Lung (tissue), 12 donors: ENCODE results near the gene ZNF618. TPM values are rescaled to one million over a fixed set of nuclear protein-coding genes. Genes with fewer than 3 reads are reported as not detected.

Experiments used
- ATAC-seq: fragments of 200-7000 bp; cut with Tn5 transposase; one replicate; pipeline ENCODE4 v1.9.1; 2020; ENCODE audit warnings: moderate number of reproducible peaks; ENCODE audit not compliant: insufficient read depth, low FRiP score
- DNase-seq, 3 donors: peaks; one replicate each; pipeline ENCODE4 v3.0.0-alpha.2; 2013 to 2017
- H3K27ac ChIP-seq, 2 donors: one replicate each; pipeline ENCODE4 v1.5.1; 2013; ENCODE audit warnings: mild to moderate bottlenecking in 2 of 2, moderate library complexity in 2 of 2, control low read depth in 1 of 2, inconsistent platforms in 1 of 2, low read depth in 1 of 2, low read length in 1 of 2
- H3K27me3 ChIP-seq, 3 donors: one replicate each; pipeline ENCODE4 v1.5.1; 2013; ENCODE audit warnings: low read length in 2 of 3; ENCODE audit not compliant: control insufficient read depth in 3 of 3, insufficient read depth in 3 of 3
- H3K36me3 ChIP-seq, 4 donors: one replicate each; pipeline ENCODE4 v1.5.1; 2013; ENCODE audit warnings: low read length in 4 of 4, mild to moderate bottlenecking in 1 of 4, moderate library complexity in 1 of 4; ENCODE audit not compliant: control insufficient read depth in 4 of 4, insufficient read depth in 4 of 4
- H3K4me1 ChIP-seq, 5 donors: one replicate each; pipeline ENCODE4 v1.5.1; 2013; ENCODE audit warnings: low read length in 5 of 5, mild to moderate bottlenecking in 2 of 5, moderate library complexity in 1 of 5; ENCODE audit not compliant: control insufficient read depth in 5 of 5, insufficient read depth in 5 of 5
- H3K4me3 ChIP-seq: one replicate; pipeline ENCODE4 v1.5.1; 2013; ENCODE audit warnings: mild to moderate bottlenecking, control low read depth, moderate library complexity
- H3K9ac ChIP-seq, 2 donors: one replicate each; pipeline ENCODE4 v1.5.1; 2013; ENCODE audit warnings: low read length in 2 of 2, control low read depth in 1 of 2; ENCODE audit not compliant: insufficient read depth in 1 of 2
- H3K9me3 ChIP-seq, 4 donors: one replicate each; pipeline ENCODE4 v1.5.1; 2013; ENCODE audit warnings: low read length in 3 of 4, mild to moderate bottlenecking in 1 of 4, moderate library complexity in 1 of 4; ENCODE audit not compliant: control insufficient read depth in 4 of 4, insufficient read depth in 3 of 4
- WGBS, 2 donors: extraction: QIAGEN DNeasy Blood & Tissue Kit; methylation state at CpG; one replicate each; pipeline ENCODE4 v1.1.7; 2013; 5-methylcytosine and 5-hydroxymethylcytosine counted together
- polyA plus RNA-seq, 2 donors: library from polyadenylated mRNA; stranded (reverse); fragments of 200-250 nt; gene quantifications; one replicate each; pipeline ENCODE4 v1.2.1, GENCODE V29; 2013
- total RNA-seq, 2 donors: library from RNA; depleted of rRNA in 1 of 2; stranded (reverse); fragments of >200 nt in 1 of 2; gene quantifications; one replicate each; pipeline ENCODE4 v1.2.1, GENCODE V29; 2014 to 2021
- TF ChIP-seq, protein P1 (sequence below): IDR thresholded peaks from 2 replicates; pipeline ENCODE4 v1.5.1; 2012; ENCODE audit warnings: mild to moderate bottlenecking; ENCODE audit errors: control extremely low read depth, extremely low read depth
- donor health status: control.
- donor health status: control.
- donor health status: Bipolar disorder and iron deficiency.
- donor health status: healthy.
- donor health status: DM: yes; HTN: yes; CAD: no.

The ZNF618 gene
- total and polyA plus RNA-seq, 4 donors: 1.6 to 16.3 (median 6.0) TPM

DNA sequence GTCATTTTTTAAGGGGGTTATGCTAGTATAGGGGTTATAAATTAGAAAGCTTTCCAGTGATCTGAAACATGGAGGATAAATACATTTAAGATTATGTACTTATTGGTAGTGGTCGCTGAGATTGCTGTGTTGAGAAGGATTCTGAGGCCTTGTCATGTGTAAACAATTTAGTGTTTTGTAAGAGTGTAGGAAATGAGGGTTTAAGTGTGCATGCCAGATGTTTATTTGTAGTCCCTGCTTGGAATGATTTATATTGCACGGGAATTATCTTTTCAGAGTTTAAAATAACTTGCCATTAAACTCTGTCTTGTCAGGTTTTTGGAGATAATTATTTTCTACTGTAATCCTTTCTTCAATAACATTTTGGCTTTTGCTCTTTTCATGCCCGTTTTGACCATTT, 19.4 kb downstream of the ZNF618 start:
- no peak overlapping the region for H3K4me3 ChIP-seq
- ATAC-seq: no peak
- 65 to 76% methylated on average over 3 of the region's 3 CpGs for WGBS, 2 donors
- no peaks in the 10 kb centered on the region for H3K4me1 ChIP-seq
- DNase-seq: no peak
- TF ChIP-seq, protein P1, sequence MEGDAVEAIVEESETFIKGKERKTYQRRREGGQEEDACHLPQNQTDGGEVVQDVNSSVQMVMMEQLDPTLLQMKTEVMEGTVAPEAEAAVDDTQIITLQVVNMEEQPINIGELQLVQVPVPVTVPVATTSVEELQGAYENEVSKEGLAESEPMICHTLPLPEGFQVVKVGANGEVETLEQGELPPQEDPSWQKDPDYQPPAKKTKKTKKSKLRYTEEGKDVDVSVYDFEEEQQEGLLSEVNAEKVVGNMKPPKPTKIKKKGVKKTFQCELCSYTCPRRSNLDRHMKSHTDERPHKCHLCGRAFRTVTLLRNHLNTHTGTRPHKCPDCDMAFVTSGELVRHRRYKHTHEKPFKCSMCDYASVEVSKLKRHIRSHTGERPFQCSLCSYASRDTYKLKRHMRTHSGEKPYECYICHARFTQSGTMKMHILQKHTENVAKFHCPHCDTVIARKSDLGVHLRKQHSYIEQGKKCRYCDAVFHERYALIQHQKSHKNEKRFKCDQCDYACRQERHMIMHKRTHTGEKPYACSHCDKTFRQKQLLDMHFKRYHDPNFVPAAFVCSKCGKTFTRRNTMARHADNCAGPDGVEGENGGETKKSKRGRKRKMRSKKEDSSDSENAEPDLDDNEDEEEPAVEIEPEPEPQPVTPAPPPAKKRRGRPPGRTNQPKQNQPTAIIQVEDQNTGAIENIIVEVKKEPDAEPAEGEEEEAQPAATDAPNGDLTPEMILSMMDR: no peak
- H3K36me3 ChIP-seq: peaks cover 0 to 8% (median 3%) of the 10 kb centered on the region in 4 donors
- peaks cover 0 to 1% (median 0%) of the 10 kb centered on the region in 4 donors for H3K9me3 ChIP-seq
- H3K27ac ChIP-seq: no peak overlapping the region
- no peak overlapping the region for H3K9ac ChIP-seq
- no peaks in the 10 kb centered on the region for H3K27me3 ChIP-seq

DNA sequence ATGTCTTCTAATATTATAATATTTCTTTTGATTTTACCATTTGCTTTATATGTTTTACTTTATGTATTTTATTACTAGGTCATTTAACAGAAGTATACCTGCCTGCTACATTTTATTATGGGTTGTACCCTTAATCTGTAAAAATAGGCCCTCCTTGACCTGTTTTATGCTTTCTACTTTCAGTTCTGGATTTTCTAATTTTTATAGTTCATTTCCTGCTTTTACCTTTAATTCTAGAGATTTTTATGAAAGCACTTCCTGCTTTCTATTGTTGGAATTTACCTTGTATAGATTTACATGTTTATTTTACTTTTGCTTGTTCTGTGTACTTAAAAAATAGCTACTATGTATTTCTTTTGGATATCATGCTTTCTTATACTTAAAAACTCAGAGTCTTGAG, 20.6 kb downstream of the ZNF618 start:
- H3K4me1 ChIP-seq: no peaks in the 10 kb centered on the region
- DNase-seq (no peak), ATAC-seq (no peak)
- no peak overlapping the region for H3K4me3 ChIP-seq
- H3K9ac ChIP-seq: no peak overlapping the region
- H3K27ac ChIP-seq: no peak overlapping the region
- TF ChIP-seq, protein P1: no peak
- H3K27me3 ChIP-seq: no peaks in the 10 kb centered on the region
- H3K36me3 ChIP-seq: peaks cover 0 to 6% (median 0%) of the 10 kb centered on the region in 4 donors
- H3K9me3 ChIP-seq: no peaks in the 10 kb centered on the region

DNA sequence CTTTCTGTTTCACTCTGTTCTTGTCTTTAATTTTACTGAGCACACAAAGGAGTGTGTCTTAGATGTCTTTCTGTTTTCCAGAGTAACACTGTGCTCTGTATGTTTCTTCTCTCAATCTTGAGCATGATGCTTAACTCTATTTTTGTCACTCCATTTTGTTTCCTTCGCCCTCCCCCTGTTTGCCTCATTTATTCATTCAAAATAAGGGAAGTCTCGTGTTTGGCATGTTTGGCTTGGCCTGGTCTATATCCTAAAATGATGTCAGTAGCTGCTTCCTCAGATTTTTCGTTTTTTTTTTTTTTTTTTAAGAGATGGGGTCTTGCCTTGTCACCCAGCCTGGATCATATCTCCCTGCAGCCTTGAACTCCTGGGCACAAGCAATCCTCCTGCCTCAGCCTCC, 22.0 kb downstream of the ZNF618 start:
- no peak overlapping the region for H3K4me3 ChIP-seq
- ATAC-seq: no peak
- no peak overlapping the region for H3K27ac ChIP-seq
- no peak overlapping the region for H3K9ac ChIP-seq
- no peaks in the 10 kb centered on the region for H3K27me3 ChIP-seq
- TF ChIP-seq, protein P1: no peak
- peaks cover 0 to 2% (median 0%) of the 10 kb centered on the region in 4 donors for H3K36me3 ChIP-seq
- DNase-seq: no peak
- H3K4me1 ChIP-seq: no peaks in the 10 kb centered on the region
- 66 to 83% methylated on average over 3 of the region's 3 CpGs for WGBS, 2 donors
- no peaks in the 10 kb centered on the region for H3K9me3 ChIP-seq

DNA sequence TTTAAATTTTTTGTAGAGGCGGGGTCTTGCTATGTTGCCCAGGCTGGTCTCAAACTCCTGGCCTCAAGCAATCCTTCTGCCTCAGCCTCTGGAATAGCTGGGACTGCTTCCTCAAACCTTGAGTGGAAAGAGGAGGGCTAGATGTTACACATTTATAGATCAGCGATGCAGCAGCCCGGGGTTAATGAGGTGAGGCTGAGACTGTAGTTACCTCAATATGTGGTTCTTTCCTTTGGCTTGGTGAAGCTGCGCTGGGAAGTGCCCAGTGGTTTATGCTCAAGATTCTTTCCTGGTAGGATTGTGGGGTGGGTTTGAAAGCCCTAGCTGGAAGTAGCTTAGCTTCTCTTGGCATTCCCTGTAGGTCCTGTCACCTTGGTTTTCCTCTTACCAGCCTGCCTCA, 22.5 kb downstream of the ZNF618 start:
- Histone ChIP-seq H3K9me3 (no peaks in the 10 kb centered on the region), H3K27ac (no peak overlapping the region), H3K4me3 (no peak overlapping the region), H3K36me3 (peaks cover 0 to 2% (median 0%) of the 10 kb centered on the region in 4 donors), H3K9ac (no peak overlapping the region), H3K27me3 (no peaks in the 10 kb centered on the region), H3K4me1 (no peaks in the 10 kb centered on the region)
- WGBS, 2 donors: 96 to 97% methylated on average over 4 of the region's 4 CpGs
- TF ChIP-seq, protein P1: no peak
- DNase-seq (no peak), ATAC-seq (no peak)
